Mesothelial cell of epicardium (in vitro differentiated cells): ENCODE measurements around the gene CD38. TPM values are rescaled to one million over a fixed set of nuclear protein-coding genes. Genes with fewer than 3 reads are reported as not detected.

Experiments
- DNase-seq, 2 experiments: peaks; one replicate each; pipeline ENCODE4 v3.0.0; 2021; ENCODE audit warnings: low spot score in 2 of 2; ENCODE audit not compliant: unreplicated experiment in 2 of 2
- H3K27ac Mint-ChIP-seq: 2 replicates; pipeline ENCODE4 v1.8.0; 2021; ENCODE audit warnings: mixed read lengths
- H3K27me3 Mint-ChIP-seq: 2 replicates; pipeline ENCODE4 v1.8.0; 2021; ENCODE audit warnings: low read depth, mixed read lengths
- H3K36me3 Mint-ChIP-seq: 2 replicates; pipeline ENCODE4 v1.8.0; 2021; ENCODE audit warnings: mixed read lengths
- H3K4me1 Mint-ChIP-seq: 2 replicates; pipeline ENCODE4 v1.8.0; 2021; ENCODE audit warnings: mixed read lengths
- H3K4me3 Mint-ChIP-seq: 2 replicates; pipeline ENCODE4 v1.8.0; 2021; ENCODE audit warnings: mild to moderate bottlenecking, moderate library complexity, mixed read lengths
- H3K9me3 Mint-ChIP-seq: 2 replicates; pipeline ENCODE4 v1.8.0; 2021; ENCODE audit warnings: mixed read lengths
- CTCF ChIP-seq: fragments of 200-600 bp; sonication (generic); IDR thresholded peaks from one replicate; pipeline ENCODE4 v1.5.0; 2021; ENCODE audit warnings: antibody characterized with exemption; ENCODE audit not compliant: unreplicated experiment
- total RNA-seq: library from RNA; stranded (reverse); gene quantifications from 3 replicates; pipeline ENCODE4 v1.2.1, GENCODE V29; 2021

CD38 gene
- total RNA-seq, 1 donor from 2014 or later = 0.20 TPM

- TF ChIP-seq CTCF = no peak
- no peak overlapping the region for H3K4me3 Mint-ChIP-seq
- no peaks in the 10 kb centered on the region for H3K27me3 Mint-ChIP-seq
- no peaks in the 10 kb centered on the region for H3K4me1 Mint-ChIP-seq
- H3K36me3 Mint-ChIP-seq = no peaks in the 10 kb centered on the region
- no peak overlapping the region for H3K27ac Mint-ChIP-seq
- H3K9me3 Mint-ChIP-seq = no peaks in the 10 kb centered on the region
- DNase-seq = no peak
Measured at GRCh38 chr4:15891312-15891711, 113.2 kb downstream of the CD38 start.

- H3K36me3 Mint-ChIP-seq = no peaks in the 10 kb centered on the region
- H3K9me3 Mint-ChIP-seq = no peaks in the 10 kb centered on the region
- TF ChIP-seq CTCF = no peak
- no peak overlapping the region for H3K4me3 Mint-ChIP-seq
- H3K27me3 Mint-ChIP-seq = peaks cover 2% of the 10 kb centered on the region
- no peaks in the 10 kb centered on the region for H3K4me1 Mint-ChIP-seq
- peak overlapping the region; percentile 18 for H3K27ac Mint-ChIP-seq
- no peak for DNase-seq
Measured at GRCh38 chr4:15893962-15894361, 115.8 kb downstream of the CD38 start.

GRCh38 chr4:15894393-15894792 is 116.3 kb downstream of the CD38 start:
- H3K27me3 Mint-ChIP-seq = peaks cover 2% of the 10 kb centered on the region
- H3K9me3 Mint-ChIP-seq = no peaks in the 10 kb centered on the region
- no peaks in the 10 kb centered on the region for H3K36me3 Mint-ChIP-seq
- no peak overlapping the region for H3K4me3 Mint-ChIP-seq
- H3K4me1 Mint-ChIP-seq = no peaks in the 10 kb centered on the region
- no peak for TF ChIP-seq CTCF
- no peak for DNase-seq
- H3K27ac Mint-ChIP-seq = peak overlapping the region; percentile 15

GRCh38 chr4:15894921-15895916 is 117.1 kb downstream of the CD38 start:
- Mint-ChIP-seq H3K27ac (no peak overlapping the region), H3K4me1 (no peaks in the 10 kb centered on the region), H3K27me3 (peaks cover 5% of the 10 kb centered on the region), H3K36me3 (no peaks in the 10 kb centered on the region), H3K4me3 (no peak overlapping the region), H3K9me3 (no peaks in the 10 kb centered on the region)
- DNase-seq = no peak
- TF ChIP-seq CTCF = no peak

- Mint-ChIP-seq H3K36me3 (no peaks in the 10 kb centered on the region), H3K4me1 (no peaks in the 10 kb centered on the region), H3K9me3 (no peaks in the 10 kb centered on the region), H3K27ac (no peak overlapping the region), H3K27me3 (peaks cover 5% of the 10 kb centered on the region), H3K4me3 (no peak overlapping the region)
- no peak for TF ChIP-seq CTCF
- DNase-seq = no peak
Measured at GRCh38 chr4:15897577-15897976, 119.4 kb downstream of the CD38 start.
